Ascending aorta (tissue), 2 donors: ENCODE data around the gene ESR1. TPM values are rescaled to one million over a fixed set of nuclear protein-coding genes. Genes with fewer than 3 reads are reported as not detected.

ENCODE experiments used
- DNase-seq, 2 donors: peaks; one replicate each; pipeline ENCODE4 v3.0.0-alpha.2; 2019; ENCODE audit warnings: low spot score in 2 of 2
- H3K27ac ChIP-seq, 2 donors: fragments of 200-600 bp; sonication (generic); one replicate each; pipeline ENCODE4 v1.5.1; 2016 to 2017; ENCODE audit warnings: mild to moderate bottlenecking in 1 of 2
- H3K27me3 ChIP-seq: fragments of 200-600 bp; sonication (generic); one replicate; pipeline ENCODE4 v1.5.1; 2017
- H3K36me3 ChIP-seq, 2 donors: fragments of 200-600 bp; sonication (generic); one replicate each; pipeline ENCODE4 v1.5.1; 2016
- H3K4me1 ChIP-seq, 2 donors: fragments of 200-600 bp; sonication (generic); one replicate each; pipeline ENCODE4 v1.5.1; 2016 to 2017; ENCODE audit warnings: mild to moderate bottlenecking in 1 of 2
- H3K4me3 ChIP-seq, 2 donors: fragments of 200-600 bp; sonication (generic); one replicate each; pipeline ENCODE4 v1.5.1; 2016 to 2017; ENCODE audit warnings: mild to moderate bottlenecking in 1 of 2
- H3K9me3 ChIP-seq, 2 donors: fragments of 200-600 bp; sonication (generic); one replicate each; pipeline ENCODE4 v1.5.1; 2016
- intact Hi-C: fragments of 100-400 bp; cut with DNase I; formaldehyde crosslinking; loops from one replicate; pipeline ENCODE4 v1.15.1; 2023
- total RNA-seq: library from RNA; depleted of rRNA; stranded (reverse); fragments of >200 nt; gene quantifications from one replicate; pipeline ENCODE4 v1.1.0, GENCODE V29; 2016
- TF ChIP-seq, protein P1 (sequence below), 3 experiments: fragments of 200-600 bp in 2 of 3; fragments of 450-650 bp in 1 of 3; sonication (generic) in 2 of 3; IDR thresholded peaks; one replicate each; pipeline ENCODE4 v1.5.1; 2016 to 2019; ENCODE audit warnings: antibody characterized with exemption in 3 of 3, mild to moderate bottlenecking in 1 of 3, moderate library complexity in 1 of 3

ESR1 gene
- total RNA-seq, 1 donor from 2014 or later: 3.0 TPM

DNA sequence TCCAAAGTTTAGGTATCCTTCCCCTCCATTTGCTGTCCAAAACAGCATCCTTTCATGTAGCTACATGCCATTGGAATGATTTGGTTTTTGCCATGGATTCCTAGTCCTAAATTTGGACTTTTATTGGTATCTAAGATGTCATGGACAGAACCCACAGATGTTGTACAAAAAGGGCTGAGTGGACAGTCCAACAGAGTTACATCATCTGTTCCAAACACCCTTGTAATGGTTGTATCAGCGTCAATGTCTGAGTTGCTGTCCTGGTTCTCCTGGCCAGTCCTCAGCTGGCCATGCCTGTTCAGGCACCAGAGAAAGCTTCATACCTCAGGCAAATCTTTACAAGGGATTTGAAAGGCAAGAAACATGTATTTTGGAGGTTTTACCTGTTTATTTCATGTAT is 191.3 kb downstream of the ESR1 start:
- Histone ChIP-seq H3K27me3 (no peaks in the 10 kb centered on the region), H3K36me3 (no peaks in the 10 kb centered on the region), H3K4me3 (no peak overlapping the region), H3K27ac (no peak overlapping the region), H3K4me1 (no peaks in the 10 kb centered on the region), H3K9me3 (no peaks in the 10 kb centered on the region)
- DNase-seq: no peak
- intact Hi-C loops: no loop called here
- TF ChIP-seq, protein P1, sequence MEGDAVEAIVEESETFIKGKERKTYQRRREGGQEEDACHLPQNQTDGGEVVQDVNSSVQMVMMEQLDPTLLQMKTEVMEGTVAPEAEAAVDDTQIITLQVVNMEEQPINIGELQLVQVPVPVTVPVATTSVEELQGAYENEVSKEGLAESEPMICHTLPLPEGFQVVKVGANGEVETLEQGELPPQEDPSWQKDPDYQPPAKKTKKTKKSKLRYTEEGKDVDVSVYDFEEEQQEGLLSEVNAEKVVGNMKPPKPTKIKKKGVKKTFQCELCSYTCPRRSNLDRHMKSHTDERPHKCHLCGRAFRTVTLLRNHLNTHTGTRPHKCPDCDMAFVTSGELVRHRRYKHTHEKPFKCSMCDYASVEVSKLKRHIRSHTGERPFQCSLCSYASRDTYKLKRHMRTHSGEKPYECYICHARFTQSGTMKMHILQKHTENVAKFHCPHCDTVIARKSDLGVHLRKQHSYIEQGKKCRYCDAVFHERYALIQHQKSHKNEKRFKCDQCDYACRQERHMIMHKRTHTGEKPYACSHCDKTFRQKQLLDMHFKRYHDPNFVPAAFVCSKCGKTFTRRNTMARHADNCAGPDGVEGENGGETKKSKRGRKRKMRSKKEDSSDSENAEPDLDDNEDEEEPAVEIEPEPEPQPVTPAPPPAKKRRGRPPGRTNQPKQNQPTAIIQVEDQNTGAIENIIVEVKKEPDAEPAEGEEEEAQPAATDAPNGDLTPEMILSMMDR (IDR thresholded peaks at IDR 0.05): no peak

DNA sequence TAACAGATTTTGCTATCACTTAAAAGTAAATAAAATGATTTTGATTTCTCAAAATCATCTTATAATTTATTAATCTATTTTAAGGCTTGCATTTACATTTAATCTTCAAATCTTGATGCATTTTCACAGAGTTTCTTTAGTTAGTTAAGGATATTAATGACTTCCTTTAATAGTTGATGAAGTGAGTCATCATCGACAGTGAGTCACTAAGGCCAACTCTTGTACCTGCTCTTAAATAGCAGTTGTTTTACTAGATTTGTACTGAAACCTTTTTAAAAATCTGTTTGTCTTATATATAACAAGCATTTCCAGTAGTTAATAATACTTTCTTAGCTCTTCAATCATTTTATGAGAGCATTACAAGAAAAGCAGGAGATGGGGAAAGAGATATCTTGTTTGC is 191.7 kb downstream of the ESR1 start:
- Histone ChIP-seq H3K36me3 (no peaks in the 10 kb centered on the region), H3K27ac (no peak overlapping the region), H3K9me3 (no peaks in the 10 kb centered on the region), H3K27me3 (no peaks in the 10 kb centered on the region), H3K4me3 (no peak overlapping the region), H3K4me1 (no peaks in the 10 kb centered on the region)
- TF ChIP-seq, protein P1 (IDR thresholded peaks at IDR 0.05): no peak
- no peak for DNase-seq
- intact Hi-C loops: no loop called here

DNA sequence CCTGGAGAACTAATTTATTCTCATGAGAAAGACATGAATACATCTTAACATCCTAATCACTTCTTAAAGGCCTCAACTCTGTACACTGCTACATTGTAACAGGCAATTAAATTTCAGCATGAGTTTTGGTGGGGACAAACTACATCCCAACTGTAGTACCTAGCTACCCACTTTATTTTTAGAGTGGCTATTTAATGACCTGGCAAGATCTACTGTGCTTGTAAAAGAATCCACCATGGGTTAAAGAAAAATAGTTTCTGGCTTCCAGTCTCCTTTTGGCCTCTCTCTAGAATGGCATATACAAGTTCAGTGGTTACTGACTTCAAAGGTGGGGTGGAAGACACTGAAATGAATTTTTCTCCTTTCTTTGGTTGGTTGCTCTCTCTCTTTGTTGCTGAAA is 193.9 kb downstream of the ESR1 start:
- Histone ChIP-seq H3K36me3 (no peaks in the 10 kb centered on the region), H3K9me3 (no peaks in the 10 kb centered on the region), H3K27me3 (no peaks in the 10 kb centered on the region), H3K4me3 (no peak overlapping the region), H3K27ac (no peak overlapping the region), H3K4me1 (no peaks in the 10 kb centered on the region)
- intact Hi-C loops: no loop called here
- TF ChIP-seq, protein P1 (IDR thresholded peaks at IDR 0.05): no peak
- DNase-seq: no peak

DNA sequence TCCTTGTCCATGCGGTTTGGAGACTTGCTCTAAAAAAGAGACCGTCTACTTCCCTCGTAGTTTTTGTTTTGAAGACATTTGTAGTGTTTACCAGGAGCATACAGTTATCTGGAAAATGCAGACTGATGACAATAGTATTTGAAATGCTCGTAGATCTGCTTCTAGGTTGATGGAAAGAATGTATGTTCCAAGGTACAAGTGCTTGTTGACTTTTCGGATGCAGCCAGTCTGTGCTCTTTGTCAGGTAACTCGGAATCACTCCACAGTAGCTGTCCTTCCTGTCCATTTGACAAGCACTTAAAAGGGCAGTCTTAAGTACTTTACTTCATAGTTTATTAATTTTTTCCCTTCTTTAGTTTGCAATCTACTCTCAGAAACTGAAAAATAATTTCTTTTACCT is 194.8 kb downstream of the ESR1 start:
- no peaks in the 10 kb centered on the region for H3K27me3 ChIP-seq
- no peaks in the 10 kb centered on the region for H3K9me3 ChIP-seq
- TF ChIP-seq, protein P1 (IDR thresholded peaks at IDR 0.05): no peak
- intact Hi-C loops: no loop called here
- no peak overlapping the region for H3K27ac ChIP-seq
- no peaks in the 10 kb centered on the region for H3K4me1 ChIP-seq
- H3K36me3 ChIP-seq: no peaks in the 10 kb centered on the region
- DNase-seq: no peak
- no peak overlapping the region for H3K4me3 ChIP-seq

DNA sequence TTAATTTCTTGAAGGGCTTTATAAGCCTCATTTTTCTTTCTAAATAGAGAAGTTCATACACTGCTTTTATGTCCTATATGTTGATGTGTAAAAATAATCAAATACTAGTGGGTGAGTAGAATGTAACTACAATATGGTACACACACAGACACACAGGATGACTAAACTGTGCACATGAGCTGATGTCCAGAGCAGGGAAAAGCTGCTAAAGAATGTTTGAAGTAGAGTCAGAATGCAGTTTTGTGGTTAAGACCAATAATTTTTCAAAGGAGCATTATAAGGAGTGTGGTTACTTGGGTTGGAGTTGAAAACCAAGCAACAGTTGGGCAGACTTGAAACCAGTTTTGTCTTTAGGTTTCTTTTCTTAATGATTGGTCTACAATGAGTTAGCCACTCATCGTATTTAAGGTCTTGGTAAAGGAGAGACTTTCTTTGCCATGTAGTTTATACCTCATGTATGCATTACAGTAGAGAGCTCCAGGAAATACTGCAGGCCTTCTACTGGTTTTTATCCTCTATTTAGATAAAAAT is 196.6 kb downstream of the ESR1 start:
- intact Hi-C loops: no loop called here
- Histone ChIP-seq H3K4me1 (no peaks in the 10 kb centered on the region), H3K9me3 (no peaks in the 10 kb centered on the region), H3K4me3 (no peak overlapping the region), H3K27ac (no peak overlapping the region), H3K36me3 (no peaks in the 10 kb centered on the region), H3K27me3 (no peaks in the 10 kb centered on the region)
- TF ChIP-seq, protein P1 (IDR thresholded peaks at IDR 0.05): no peak
- DNase-seq: no peak

DNA sequence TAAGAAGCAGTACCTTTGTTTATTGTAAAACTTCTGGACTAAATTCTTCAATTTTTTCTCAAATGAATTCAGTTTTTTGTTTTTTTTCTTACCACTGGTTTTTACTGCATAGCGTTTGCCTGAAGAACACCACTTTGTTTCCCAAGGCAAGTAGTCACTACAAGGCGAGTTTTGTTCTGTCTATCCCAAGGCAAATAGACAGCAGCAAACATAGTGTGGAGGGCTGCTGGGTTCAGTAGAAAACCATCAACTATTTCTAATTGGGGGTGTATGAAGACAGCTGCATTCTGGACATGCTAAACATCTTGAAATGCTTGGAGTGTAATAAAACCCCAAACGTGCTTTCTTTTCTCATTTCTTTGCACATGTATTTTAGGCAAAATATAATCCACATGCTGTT is 197.4 kb downstream of the ESR1 start:
- H3K4me3 ChIP-seq: no peak overlapping the region
- H3K4me1 ChIP-seq: no peaks in the 10 kb centered on the region
- intact Hi-C loops: no loop called here
- no peaks in the 10 kb centered on the region for H3K27me3 ChIP-seq
- no peak overlapping the region for H3K27ac ChIP-seq
- TF ChIP-seq, protein P1 (IDR thresholded peaks at IDR 0.05): no peak
- H3K36me3 ChIP-seq: no peaks in the 10 kb centered on the region
- no peaks in the 10 kb centered on the region for H3K9me3 ChIP-seq
- no peak for DNase-seq
